Limb (tissue), 2 donors: Measurements from ENCODE around the gene SPTBN2.

Source experiments
- DNase-seq, 2 donors: peaks; one replicate each; pipeline ENCODE4 v3.0.0-alpha.2; 2016; ENCODE audit errors: extremely low spot score in 2 of 2

SPTBN2 gene

DNA sequence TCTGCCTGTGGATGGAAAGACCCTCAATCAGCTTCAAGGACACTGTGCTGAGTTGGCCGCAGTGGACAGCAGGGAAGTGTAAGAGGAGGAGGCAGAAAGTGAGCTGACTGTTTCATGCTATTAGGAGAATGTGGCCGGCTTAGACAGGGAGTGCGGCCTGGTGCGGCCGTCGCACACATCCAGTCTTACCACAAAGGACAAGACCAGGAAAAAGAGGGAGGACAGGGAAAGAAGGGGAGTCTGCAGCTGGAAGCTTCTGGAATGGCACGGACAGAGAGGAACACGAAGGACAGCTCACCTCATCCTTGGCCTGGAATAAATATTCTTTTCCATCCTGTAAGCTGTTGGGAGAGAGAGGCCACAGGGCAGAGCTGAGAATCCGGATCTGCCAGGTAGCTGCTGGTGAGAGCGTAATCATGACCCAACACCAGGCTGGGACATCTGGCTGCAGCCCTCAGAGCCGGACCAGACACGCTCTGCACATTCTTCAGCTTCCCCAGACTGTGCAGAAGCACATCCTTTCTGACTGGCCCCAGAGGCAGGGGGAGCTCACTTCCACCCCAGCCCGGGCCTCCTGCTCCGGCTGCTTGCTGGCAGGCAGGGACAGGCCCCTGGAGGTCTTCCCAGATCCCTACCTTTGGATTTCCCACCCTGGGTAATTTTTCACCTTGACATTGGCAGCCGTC lies 42.8 kb downstream of the SPTBN2 start:
- no peak for DNase-seq

DNA sequence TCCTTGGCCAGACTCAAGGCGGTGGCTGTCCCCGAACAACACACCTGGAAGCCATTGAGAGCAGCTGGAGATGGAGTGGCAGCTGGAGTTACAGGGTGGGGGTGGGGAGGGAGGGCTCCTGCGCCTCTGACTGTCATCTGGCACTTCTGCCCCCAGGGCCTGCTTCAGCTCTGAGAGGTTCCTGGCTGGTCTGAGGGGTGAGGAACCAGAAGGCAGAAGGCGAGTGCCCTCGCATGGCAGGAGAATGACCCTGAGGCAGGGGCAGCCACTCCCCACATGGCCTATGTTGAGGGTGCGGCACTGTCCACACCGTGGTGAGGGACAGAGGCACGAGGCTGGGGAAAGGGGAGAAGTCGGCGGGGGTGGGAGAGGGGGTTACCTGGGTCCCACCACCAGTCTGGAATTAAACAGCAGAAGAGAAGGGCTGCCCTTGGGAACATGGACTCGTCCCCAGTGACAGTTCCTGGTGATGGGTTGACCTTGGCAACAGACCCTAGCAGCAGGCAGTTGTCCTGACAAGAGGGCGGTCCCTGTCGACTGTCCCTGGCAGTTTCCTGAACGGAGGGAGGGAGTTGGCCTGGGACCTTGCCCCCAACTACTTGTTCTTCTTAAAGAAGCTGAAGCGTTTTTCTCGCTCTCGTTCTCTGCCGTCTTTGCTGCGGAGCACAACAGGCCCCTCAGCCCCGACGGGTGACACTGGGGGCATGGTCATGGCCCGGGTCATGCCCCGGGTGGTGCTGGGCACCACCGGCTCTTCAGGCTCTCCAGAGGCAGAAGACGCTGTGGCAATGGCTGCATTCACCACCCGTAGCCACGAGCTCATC lies 43.5 kb downstream of the SPTBN2 start:
- no peak for DNase-seq

DNA sequence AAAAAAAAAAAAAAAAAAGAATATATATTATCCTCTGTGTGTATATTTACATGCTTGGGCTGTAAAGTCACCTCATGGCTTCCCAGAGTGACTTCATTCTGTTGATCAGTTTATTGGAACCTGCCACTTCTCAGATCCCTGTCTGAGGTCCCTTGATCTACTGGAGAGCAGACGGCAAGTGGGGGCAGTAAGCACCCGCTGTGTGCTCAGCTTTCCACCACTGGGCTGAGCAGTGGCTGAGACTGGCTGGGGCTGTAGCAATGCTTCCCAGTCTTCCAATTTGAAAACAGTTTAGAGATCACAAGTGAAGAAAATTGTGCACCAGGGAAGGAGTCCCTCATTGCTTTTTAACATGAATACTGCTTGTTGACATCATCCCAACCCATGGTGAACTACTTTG lies 44.4 kb downstream of the SPTBN2 start:
- DNase-seq, result no peak

DNA sequence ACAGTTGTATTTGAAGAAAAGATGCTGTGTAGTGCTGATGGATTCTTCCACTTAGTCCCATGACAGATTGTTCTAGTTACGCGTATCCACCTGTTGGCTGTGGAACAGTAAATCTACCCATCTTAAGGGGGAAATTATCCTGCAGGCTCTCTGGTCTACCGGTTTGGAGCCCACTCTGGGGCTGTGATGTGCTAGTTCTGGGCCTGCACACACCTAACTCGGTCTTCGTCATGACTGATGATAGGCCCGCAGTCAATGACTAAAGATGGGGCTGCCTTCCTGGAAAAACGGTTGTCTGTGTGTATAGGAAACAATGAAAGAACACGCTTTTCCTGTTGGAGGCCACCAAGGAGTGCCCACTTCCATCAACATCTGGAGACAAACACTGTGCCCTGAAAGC lies 45.1 kb downstream of the SPTBN2 start:
- no peak for DNase-seq

DNA sequence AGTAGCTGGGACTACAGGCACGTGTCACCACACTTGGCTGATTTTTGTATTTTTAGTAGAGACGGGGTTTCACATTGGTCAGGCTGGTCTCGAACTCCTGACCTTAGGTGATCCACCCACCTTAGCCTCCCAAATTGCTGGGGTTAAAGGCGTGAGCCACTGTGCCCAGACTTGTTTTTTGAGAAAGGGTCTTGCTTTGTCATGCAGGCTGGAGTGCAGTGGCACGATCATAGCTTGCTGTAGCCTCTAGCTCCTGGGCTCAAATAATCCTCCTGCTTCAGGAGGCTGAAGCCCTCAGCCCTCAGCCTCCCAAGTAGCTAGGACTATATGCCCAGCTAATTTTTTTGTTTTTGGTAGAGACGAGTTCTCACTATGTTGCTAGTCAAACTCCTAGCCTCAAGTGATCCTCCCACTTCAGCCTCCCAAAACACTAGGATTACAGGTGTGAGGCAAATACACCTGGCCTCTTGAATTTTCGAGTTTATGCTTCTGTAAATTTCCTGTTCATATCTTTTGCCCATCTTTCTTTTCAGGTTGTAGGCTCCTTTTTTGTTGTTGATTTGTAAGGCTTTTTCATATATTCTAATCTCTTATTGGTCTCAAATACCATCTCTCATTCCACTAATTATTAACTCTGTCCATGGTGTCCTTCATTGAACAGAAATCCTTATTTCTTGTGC lies 47.9 kb downstream of the SPTBN2 start:
- no peak for DNase-seq

DNA sequence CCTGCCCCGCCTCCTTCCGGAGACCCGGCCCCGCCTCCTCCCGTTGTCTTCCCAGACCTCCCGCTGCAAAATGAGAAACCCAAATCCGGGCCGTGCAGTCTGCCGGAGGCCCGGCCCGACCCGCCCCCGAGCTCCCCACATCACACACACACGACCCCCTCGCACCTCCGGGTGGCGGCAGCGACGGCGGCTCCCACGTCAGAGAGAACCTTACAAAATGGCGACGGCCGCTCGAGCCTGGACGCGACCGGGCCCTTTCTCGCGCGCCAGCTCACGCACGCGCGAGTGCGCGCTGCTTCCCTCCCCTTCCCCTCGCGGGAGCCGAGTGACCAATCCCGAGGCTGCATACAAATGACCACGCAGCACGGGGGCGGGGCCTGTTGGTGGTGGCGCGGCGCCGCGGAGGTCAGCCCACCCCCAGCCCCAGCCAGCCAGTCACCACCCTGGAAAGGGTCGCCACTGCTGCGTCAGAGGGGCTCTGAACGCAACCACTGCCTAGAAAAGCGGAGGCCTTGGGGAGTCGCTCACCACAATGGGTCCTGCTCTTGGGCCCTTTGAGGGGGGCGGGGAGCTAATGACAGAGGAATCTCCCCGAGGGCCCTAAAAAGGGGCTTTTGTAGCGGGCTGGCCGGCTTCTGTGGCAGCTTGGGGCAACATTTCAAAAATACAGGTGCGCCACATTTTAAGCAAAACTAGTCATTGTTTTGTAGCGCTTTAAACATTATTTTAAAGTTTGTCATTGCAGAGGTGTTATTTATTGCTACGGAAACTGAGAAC lies 51.2 kb downstream of the SPTBN2 start, which contains the start of gene RBM4B:
Gene RBM4B, minus strand, starts transcription at position 289 of the 777 bp plus-strand sequence. CDS start 808 bp downstream, outside the sequence.
- DNase-seq, result peak; percentile 96 to 99

DNA sequence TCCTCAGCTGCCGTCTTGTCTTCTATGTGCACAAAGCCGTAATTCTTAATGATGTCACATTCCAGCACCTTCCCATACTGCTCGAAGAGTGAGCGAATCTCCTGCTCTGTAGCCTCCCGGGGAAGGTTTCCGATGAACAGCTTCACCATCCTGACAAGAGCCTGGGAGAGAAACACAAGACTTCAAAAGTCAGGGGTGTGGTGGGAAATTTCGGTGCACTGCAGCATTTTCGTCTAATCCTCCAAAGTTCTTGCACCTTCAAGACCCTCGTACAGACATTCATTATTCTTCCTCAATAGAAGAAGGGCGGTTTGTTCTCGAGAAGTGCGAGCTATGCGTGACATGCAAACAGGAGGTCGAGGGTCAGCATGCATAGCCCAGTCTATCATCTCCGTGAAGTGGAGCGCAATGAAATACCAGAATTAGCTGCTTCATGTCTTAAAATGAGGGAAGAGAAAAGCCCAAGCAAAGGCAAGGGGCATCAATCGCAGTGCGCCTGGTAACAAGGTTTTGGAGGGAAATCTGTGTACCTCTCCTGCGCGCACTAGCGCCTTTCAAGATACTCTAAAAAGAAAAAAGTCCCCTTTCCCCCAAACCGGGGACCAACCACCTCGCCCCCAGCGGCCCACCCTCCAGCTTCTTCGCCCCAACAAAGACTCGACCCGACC lies 52.0 kb downstream of the SPTBN2 start:
- DNase-seq, result no peak

DNA sequence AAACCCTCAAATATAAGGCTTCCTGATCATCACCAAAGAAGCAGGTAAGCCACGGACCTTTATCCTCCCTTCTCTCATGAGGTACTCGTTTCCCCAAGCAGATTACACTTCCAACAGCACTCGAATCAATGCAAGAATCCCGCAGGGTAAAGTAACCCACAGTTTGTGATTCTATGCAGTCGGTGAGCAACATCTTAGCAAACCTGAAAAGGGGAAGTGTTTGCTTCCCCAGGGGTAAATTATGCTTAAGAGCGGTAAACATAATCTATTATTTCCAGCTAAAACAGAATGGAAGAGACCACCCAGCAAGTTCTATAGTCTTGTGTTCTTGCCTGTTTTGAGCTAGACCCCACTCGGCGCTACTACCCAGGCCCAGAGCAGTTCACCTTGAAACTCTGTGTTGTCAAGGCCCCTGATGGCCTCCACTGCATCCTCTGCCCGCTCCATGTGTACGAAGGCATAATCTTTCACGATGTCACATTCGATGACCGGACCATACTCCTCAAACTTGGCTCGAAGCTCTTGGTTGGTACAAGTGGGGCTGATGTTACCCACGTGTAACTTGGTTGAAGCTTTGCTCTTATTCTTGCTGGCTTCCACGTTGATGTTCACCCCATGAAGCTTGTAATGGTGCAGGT lies 52.6 kb downstream of the SPTBN2 start:
- no peak for DNase-seq

DNA sequence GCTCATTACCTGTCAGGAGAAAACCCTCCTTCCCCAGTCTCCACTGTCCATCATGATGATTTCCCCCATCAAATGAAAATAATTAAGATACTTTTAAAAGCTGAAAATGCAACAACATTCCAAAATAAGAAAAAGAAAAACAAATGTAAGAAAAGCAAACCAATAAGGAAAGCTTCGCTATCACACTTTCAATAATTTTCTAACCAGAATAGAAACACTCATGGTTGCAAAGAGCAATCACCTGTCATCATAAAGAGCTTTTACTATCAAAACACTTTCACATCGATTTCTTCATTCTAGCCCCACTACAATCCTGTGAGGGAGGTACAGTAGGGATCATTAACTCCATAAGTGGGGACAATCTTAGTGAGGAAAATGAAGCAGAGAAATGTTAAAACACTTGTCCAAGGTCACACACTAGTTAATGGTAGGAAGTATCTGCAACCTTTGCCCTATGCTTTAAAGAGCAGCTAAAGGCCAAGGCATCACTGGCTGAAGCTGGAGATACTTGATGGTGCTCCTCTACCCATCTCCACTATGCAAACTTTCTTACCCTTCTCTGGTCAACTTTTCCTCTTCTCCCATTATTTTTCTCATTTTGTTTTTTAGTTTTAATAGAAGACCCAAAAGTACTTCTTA lies 53.9 kb downstream of the SPTBN2 start:
- DNase-seq, result no peak

DNA sequence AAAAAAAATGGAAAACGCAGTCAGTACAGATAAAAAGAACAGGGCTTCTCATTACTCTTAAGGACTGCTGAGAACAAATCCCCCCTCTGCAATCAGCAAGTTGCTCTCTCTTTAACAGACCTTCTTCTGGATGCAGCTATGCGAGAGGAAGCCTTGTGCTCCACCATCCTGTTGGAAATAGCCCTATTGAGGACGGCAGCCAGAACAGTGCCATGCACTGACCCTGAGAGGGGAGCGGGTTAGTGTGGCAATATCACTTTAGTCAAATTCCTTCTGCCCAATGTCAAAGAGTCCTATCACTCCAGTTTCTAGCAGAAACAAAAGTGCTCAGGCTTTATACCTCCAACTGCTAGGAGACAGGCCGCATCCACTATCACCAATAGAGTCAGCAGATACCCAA lies 58.2 kb downstream of the SPTBN2 start:
- no peak for DNase-seq

DNA sequence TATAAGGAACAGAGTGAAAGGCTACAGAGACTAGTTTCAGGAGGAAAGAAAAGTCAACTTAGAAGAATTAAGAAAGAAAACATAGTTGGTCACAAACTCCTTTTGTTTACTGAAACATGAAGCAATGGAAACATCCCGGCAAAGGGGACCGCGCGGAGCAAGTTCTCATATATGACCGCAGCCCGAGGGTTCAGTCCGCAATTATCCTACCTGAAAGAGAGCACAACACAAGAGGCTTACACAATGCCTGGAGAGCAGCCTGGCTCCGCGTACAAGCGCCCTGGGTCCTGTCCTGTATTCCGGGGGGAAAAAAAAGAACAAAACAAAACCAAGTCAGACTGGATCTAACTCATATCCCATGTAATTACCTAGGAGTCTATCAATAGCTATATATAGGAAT lies 63.6 kb downstream of the SPTBN2 start:
- DNase-seq, result no peak

DNA sequence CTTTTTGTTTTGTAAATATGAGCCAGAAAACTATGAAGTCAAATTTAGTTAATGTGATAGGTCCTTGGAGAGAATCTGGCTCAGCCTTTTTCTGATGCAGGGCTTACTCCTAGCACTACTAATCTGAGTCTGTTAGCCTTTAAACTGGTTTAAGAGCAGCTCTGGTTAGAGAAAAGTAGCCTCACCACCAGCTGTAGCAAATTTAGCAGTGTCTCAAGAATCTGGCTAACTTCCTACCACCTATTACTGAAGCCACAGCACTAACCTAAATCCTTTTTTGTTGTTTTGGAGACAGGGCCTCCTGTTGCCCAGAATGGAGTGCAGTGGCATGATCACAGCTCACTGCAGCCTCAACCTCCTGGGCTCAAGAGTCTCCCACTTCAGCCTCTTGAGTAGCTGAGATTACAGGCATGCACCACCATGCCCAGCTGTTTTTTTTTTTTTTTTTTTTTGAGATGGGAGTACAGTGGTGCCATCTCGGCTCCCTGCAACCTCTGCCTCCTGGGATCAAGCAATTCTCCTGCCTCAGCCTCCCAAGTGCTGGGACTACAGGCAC lies 65.2 kb downstream of the SPTBN2 start:
- DNase-seq, result no peak

DNA sequence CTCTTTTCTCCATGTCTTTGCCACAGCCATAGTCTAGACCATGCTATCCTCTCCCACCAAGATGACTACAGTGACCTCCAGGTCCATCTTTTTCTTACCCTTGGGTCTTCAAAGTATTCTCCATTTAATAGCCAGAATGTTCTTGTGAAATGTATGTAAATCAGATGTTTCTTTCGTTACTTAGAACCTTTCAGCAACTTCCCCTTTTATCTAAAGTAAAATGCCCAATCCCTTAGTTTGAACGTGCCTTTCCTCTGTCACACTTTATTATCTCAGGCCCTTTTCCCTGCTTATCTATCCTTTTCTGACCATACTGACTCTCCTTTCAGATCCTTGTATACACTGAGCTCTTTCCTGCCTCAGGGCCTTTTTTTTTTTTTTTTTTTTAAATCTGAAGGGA lies 69.3 kb downstream of the SPTBN2 start:
- DNase-seq, result no peak

DNA sequence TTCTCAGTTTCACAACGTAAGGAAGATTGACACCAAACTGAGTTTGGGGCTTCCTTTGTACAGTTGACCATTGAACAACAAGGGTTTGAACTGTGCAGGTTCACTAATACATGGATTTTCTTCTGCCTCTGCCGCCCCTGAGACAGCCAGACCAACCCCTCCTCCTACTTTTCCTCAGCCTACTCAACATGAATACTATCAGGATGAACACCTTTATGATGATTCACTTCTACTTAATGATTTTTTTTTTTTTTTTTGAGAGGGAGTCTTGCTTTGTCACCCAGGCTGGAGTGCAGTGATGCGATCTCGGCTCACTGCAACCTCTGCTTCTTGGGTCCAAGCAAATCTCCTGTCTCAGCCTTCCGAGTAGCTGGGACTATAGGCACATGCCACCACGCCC lies 75.9 kb downstream of the SPTBN2 start:
- no peak for DNase-seq

DNA sequence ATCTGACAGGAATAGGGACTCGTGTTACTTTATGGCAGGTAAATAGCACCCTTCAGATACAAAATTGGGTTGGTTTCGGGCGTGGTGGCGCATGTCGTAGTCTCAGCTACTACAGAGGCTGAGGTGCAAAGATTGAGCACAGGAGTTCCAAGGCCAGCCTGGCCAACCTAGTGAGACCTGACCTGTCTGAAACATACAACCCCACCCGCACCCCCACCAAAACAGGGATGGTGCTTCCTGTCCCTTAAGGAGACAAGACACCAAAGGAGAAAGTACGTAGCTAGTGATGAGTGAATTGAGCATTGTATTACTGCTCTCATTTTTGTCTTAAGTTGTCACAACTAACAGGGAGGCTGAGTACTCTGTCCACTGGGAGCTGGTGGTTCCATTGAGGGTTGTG lies 76.4 kb downstream of the SPTBN2 start:
- no peak for DNase-seq

DNA sequence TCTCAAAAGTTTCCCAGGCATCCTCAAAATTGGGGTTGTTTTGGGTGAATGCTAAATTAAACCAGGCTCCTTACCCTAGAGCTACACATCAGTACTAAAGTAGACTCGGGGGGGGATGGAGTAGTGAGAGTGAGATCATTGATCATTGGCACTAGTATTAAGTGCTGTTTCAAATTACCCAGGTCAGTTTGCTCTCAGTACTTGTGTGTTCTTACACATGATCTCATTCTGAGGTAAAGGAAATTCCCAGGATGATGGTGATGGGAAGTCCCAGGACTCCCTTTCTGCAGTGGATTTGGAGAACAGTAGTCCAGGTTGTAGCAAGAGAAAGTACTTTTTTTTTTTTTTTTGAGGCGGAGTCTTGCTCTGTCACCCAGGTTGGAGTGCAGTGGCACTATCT lies 78.0 kb downstream of the SPTBN2 start:
- no peak for DNase-seq

DNA sequence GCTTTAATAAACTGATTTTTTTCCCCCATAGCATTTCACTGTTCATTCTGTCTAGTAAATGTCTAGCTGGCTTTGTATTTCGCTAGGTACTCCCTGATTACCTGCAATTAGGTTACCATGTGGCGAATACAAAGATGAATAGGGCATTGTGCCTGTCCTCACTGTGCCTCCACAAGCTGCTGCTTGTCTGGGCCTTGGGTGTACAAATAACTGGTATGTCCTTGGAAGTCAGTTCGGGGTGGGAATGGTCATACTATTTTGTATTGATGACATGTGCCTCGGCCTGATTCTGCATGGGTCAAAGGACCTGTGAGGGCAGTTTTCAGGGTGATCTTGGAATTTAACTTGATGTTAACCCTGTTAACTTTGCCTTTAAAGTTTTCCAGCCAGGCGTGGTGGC lies 79.1 kb downstream of the SPTBN2 start:
- no peak for DNase-seq

DNA sequence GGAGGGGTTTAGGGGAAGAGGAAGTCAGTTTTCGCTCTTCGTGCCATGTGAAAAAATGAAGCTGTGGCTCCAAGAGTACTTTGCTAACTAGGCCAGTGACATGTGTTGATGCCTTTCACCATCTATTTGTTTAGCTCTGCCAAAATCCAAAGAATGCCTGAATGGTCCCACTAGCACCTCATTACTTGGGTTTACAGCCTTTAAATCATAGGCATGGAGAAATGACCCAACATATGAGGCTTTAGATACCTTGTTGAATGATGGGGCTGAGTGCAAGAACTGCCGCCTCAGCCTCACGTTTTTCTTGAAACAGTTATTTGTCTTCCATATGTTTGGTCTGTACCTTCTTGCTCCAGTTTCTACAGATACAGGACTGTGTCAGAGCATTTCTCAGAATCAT lies 82.2 kb downstream of the SPTBN2 start:
- no peak for DNase-seq

DNA sequence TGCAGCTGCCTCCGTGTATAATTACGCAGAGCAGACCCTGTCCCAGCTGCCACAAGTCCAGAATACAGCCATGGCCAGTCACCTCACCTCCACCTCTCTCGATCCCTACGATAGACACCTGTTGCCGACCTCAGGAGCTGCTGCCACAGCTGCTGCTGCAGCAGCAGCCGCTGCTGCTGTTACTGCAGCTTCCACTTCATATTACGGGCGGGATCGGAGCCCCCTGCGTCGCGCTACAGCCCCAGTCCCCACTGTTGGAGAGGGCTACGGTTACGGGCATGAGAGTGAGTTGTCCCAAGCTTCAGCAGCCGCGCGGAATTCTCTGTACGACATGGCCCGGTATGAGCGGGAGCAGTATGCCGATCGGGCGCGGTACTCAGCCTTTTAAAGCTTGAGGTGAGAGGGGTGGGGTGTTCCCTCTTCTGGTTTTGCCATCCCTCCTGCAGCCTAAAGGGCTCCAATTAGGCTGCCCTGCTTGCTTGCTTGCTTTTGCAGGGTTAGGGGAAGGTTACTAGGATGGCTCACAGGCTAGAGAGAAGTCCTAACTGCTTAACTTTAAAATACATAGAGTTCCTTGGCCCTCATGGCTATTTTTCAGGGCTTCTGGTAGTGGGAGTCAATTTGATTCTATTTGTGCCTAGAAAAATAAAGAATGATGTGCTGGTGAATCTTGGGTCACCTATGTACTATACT lies 85.1 kb downstream of the SPTBN2 start:
- peak in 1 of 2 donors; percentile 33 for DNase-seq
